B cell (primary cell): Measurements from ENCODE around the gene RNF217. TPM values are rescaled to one million over a fixed set of nuclear protein-coding genes. Genes with fewer than 3 reads are reported as not detected.

Experiments used
- ATAC-seq: fragments of 200-7000 bp; cut with Tn5 transposase; one replicate; pipeline ENCODE4 v1.10.0; 2021; ENCODE audit warnings: low read depth, mild to moderate bottlenecking, moderate number of reproducible peaks, moderate library complexity
- CTCF ChIA-PET: fragments of 350-600 bp; sonication (Branson Sonifier 250); formaldehyde crosslinking; loops from one replicate; lab custom pipeline; 2021; ENCODE audit warnings: antibody characterized with exemption, inconsistent platforms; lab: Charles Lee
- POLR2A ChIA-PET: fragments of 350-600 bp; sonication (Branson Sonifier 250); formaldehyde crosslinking; loops from one replicate; lab custom pipeline; 2021; ENCODE audit warnings: antibody characterized with exemption; lab: Charles Lee
- DNase-seq: peaks from one replicate; pipeline ENCODE4 v3.0.0; 2013
- H2AFZ ChIP-seq: 2 replicates; pipeline ENCODE4 v1.6.1; 2012; ENCODE audit warnings: mild to moderate bottlenecking, low read depth, low read length; ENCODE audit not compliant: insufficient read depth, poor library complexity, severe bottlenecking
- H3K27ac ChIP-seq, 2 donors: 1 replicate in 1 of 2; 2 replicates in 1 of 2; pipeline ENCODE4 v1.5.1; 2012 to 2013; ENCODE audit warnings: low read length in 2 of 2, mild to moderate bottlenecking in 2 of 2, moderate library complexity in 1 of 2
- H3K27me3 ChIP-seq, 4 experiments: fragments of 200-600 bp in 1 of 4; sonication (generic) in 1 of 4; replicated peaks in 1 of 4; 1 replicate in 2 of 4; 2 replicates in 2 of 4; pipeline versions ENCODE4 v1.6.1 to v1.7.0; 2013 to 2016; ENCODE audit warnings: low read length in 3 of 4, mild to moderate bottlenecking in 2 of 4, mixed read lengths in 1 of 4, moderate library complexity in 1 of 4; ENCODE audit not compliant: insufficient read depth in 4 of 4, control insufficient read depth in 3 of 4; ENCODE audit errors: control extremely low read depth in 1 of 4
- H3K36me3 ChIP-seq, 2 experiments: replicated peaks in 1 of 2; 1 replicate in 1 of 2; 2 replicates in 1 of 2; pipeline versions ENCODE4 v1.6.1 to v1.7.1; 2013; ENCODE audit warnings: low read length in 1 of 2; ENCODE audit not compliant: insufficient read depth in 2 of 2, control insufficient read depth in 1 of 2; ENCODE audit errors: control extremely low read depth in 1 of 2, extremely low read depth in 1 of 2
- H3K4me1 ChIP-seq, 2 donors: fragments of 200-600 bp in 1 of 2; sonication (generic) in 1 of 2; 1 replicate in 1 of 2; 2 replicates in 1 of 2; pipeline versions ENCODE4 v1.5.1 to v1.6.1; 2013 to 2017; ENCODE audit warnings: low read length in 2 of 2; ENCODE audit not compliant: control insufficient read depth in 2 of 2, insufficient read depth in 2 of 2
- H3K4me2 ChIP-seq: replicated peaks from 2 replicates; pipeline ENCODE3; 2012; ENCODE audit warnings: mild to moderate bottlenecking, low read depth, low read length; ENCODE audit not compliant: poor library complexity, severe bottlenecking
- H3K4me3 ChIP-seq, 5 experiments: fragments of 200-600 bp in 1 of 5; sonication (generic) in 1 of 5; 1 replicate in 3 of 5; 2 replicates in 2 of 5; pipeline versions ENCODE4 v1.5.1 to v1.7.0; 2011 to 2016; ENCODE audit warnings: low read length in 4 of 5, mild to moderate bottlenecking in 4 of 5, low read depth in 2 of 5, control low read depth in 1 of 5, moderate library complexity in 1 of 5; ENCODE audit not compliant: insufficient read depth in 1 of 5; ENCODE audit errors: control extremely low read depth in 1 of 5, extremely low read depth in 1 of 5
- H3K79me2 ChIP-seq: fragments of 200-600 bp; sonication (generic); one replicate; pipeline ENCODE4 v1.6.0; 2016; ENCODE audit warnings: low read length; ENCODE audit not compliant: control insufficient read depth, insufficient read depth
- H3K9ac ChIP-seq: fragments of 200-600 bp; sonication (generic); 2 replicates; pipeline ENCODE4 v1.6.1; 2017; ENCODE audit warnings: mild to moderate bottlenecking, low read length, moderate library complexity
- H3K9me3 ChIP-seq, 3 donors: one replicate each; pipeline versions ENCODE4 v1.6.1 to v1.7.1; 2013; ENCODE audit warnings: low read length in 2 of 3; ENCODE audit not compliant: control insufficient read depth in 2 of 3, insufficient read depth in 1 of 3; ENCODE audit errors: control extremely low read depth in 1 of 3
- H4K20me1 ChIP-seq: 2 replicates; pipeline ENCODE4 v1.6.0; 2012; ENCODE audit warnings: mild to moderate bottlenecking, low read length; ENCODE audit not compliant: insufficient read depth, control insufficient read depth, poor library complexity, severe bottlenecking
- H3K27ac Mint-ChIP-seq: one replicate; pipeline ENCODE4 v1.8.0; 2021; ENCODE audit warnings: mixed read lengths
- H3K27me3 Mint-ChIP-seq: one replicate; pipeline ENCODE4 v1.8.0; 2021; ENCODE audit warnings: mixed read lengths
- H3K4me1 Mint-ChIP-seq: one replicate; pipeline ENCODE4 v1.8.0; 2021; ENCODE audit warnings: mixed read lengths
- H3K4me3 Mint-ChIP-seq: one replicate; pipeline ENCODE4 v1.8.0; 2021; ENCODE audit warnings: mixed read lengths
- H3K9me3 Mint-ChIP-seq: one replicate; pipeline ENCODE4 v1.8.0; 2022; ENCODE audit warnings: mixed read lengths; ENCODE audit not compliant: insufficient read depth
- CTCF ChIP-seq: fragments of 200-600 bp; IDR thresholded peaks from one replicate; pipeline ENCODE4 v1.8.0; 2022; ENCODE audit warnings: antibody characterized with exemption, mild to moderate bottlenecking
- EZH2 ChIP-seq: IDR thresholded peaks from 2 replicates; pipeline ENCODE4 v1.6.1; 2012; ENCODE audit warnings: borderline replicate concordance, low read depth, mild to moderate bottlenecking, moderate library complexity, low read length; ENCODE audit not compliant: insufficient read depth, poor library complexity, severe bottlenecking
- WGBS: methylation state at CpG from one replicate; pipeline ENCODE4 v1.1.5; 2013; ENCODE audit warnings: missing lambda C conversion rate; ENCODE audit not compliant: insufficient coverage; 5-methylcytosine and 5-hydroxymethylcytosine counted together
- intact Hi-C: fragments of 100-400 bp; cut with micrococcal nuclease; formaldehyde crosslinking; loops from one replicate; pipeline ENCODE4 v1.10.0; 2022
- polyA plus RNA-seq: library from polyadenylated mRNA; depleted of rRNA; stranded (reverse); fragments of >200 nt; gene quantifications from 2 replicates; pipeline ENCODE4 v1.2.3, GENCODE V29; 2012
- total RNA-seq, 2 donors: library from RNA; stranded (reverse); fragments of 120-200 nt in 1 of 2; gene quantifications; 1 replicate in 1 of 2; 2 replicates in 1 of 2; pipeline versions ENCODE4 v1.2.3 to v1.2.4, GENCODE V29; 2013 to 2022

Gene RNF217
- total and polyA plus RNA-seq, 2 donors (not counting 1 experiment from before 2014, with no cell fraction given), result 0.03 TPM; not detected in 1

GRCh38 chr6:125001684-125002405, 39.6 kb downstream of the RNF217 start:
- Histone ChIP-seq H3K9me3 (no peaks in the 10 kb centered on the region), H3K4me2 (no peak overlapping the region), H4K20me1 (no peaks in the 10 kb centered on the region), H3K27me3 (no peaks in the 10 kb centered on the region), H3K79me2 (no peaks in the 10 kb centered on the region), H2AFZ (no peak overlapping the region), H3K4me3 (no peak overlapping the region), H3K27ac (no peak overlapping the region), H3K36me3 (no peaks in the 10 kb centered on the region), H3K4me1 (no peaks in the 10 kb centered on the region), H3K9ac (no peak overlapping the region)
- no peak overlapping the region for H3K27ac Mint-ChIP-seq
- H3K4me1 Mint-ChIP-seq, result no peaks in the 10 kb centered on the region
- TF ChIP-seq EZH2 (no peak), CTCF (no peak)
- no peaks in the 10 kb centered on the region for H3K27me3 Mint-ChIP-seq
- POLR2A ChIA-PET, result no interaction called here
- CTCF ChIA-PET, result no interaction called here
- WGBS, result 79% methylated on average over 3 of the region's 4 CpGs
- no peak for DNase-seq
- intact Hi-C loops, result no loop called here
- no peak overlapping the region for H3K4me3 Mint-ChIP-seq
- no peaks in the 10 kb centered on the region for H3K9me3 Mint-ChIP-seq
- no peak for ATAC-seq

DNA sequence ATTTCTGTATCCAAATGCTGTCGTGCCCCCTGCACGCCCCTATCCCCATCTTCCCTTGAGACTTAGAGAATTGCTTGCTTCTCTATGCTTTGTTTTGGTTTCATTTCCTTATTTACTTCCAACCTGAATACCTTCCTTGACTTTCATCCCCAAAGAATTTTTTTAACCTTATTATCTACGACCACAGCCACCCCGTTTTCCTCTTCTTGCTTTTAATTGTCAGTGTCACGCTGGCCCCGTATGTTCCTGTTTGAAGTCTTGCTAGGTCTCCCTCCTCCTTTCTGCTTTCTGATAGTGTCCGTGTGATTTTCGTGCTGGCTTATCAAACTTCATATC, 40.1 kb downstream of the RNF217 start:
- intact Hi-C loops, result no loop called here
- H2AFZ ChIP-seq, result no peak overlapping the region
- WGBS, result 55% methylated on average over 6 of the region's 8 CpGs
- no peak for ATAC-seq
- H3K27me3 Mint-ChIP-seq, result no peaks in the 10 kb centered on the region
- no peak overlapping the region for H3K27ac ChIP-seq
- no peak overlapping the region for H3K4me3 ChIP-seq
- no peaks in the 10 kb centered on the region for H4K20me1 ChIP-seq
- H3K4me3 Mint-ChIP-seq, result no peak overlapping the region
- no peaks in the 10 kb centered on the region for H3K27me3 ChIP-seq
- TF ChIP-seq CTCF (no peak), EZH2 (no peak)
- H3K79me2 ChIP-seq, result no peaks in the 10 kb centered on the region
- H3K4me1 ChIP-seq, result no peaks in the 10 kb centered on the region
- H3K9me3 Mint-ChIP-seq, result no peaks in the 10 kb centered on the region
- H3K9me3 ChIP-seq, result peaks cover 0 to 5% (median 0%) of the 10 kb centered on the region in 3 donors
- no peak overlapping the region for H3K27ac Mint-ChIP-seq
- no peaks in the 10 kb centered on the region for H3K4me1 Mint-ChIP-seq
- DNase-seq, result no peak
- H3K36me3 ChIP-seq, result no peaks in the 10 kb centered on the region
- no peak overlapping the region for H3K9ac ChIP-seq
- no peak overlapping the region for H3K4me2 ChIP-seq
- ChIA-PET CTCF (no interaction called here), POLR2A (no interaction called here)
